Glutamatergic neuron (in vitro differentiated cells): Measurements from ENCODE around the gene SMC6. TPM values are rescaled to one million over a fixed set of nuclear protein-coding genes. Genes with fewer than 3 reads are reported as not detected.
A peak's percentile ranks its signal among the peaks of the same experiment; 100 is the strongest.

Source experiments
- DNase-seq: peaks from one replicate; pipeline ENCODE4 v3.0.0; 2022
- H3K27ac Mint-ChIP-seq: one replicate; pipeline ENCODE4 v1.8.0; 2020; ENCODE audit warnings: mild to moderate bottlenecking, mixed read lengths, inconsistent platforms; ENCODE audit not compliant: unreplicated experiment
- H3K27me3 Mint-ChIP-seq: one replicate; pipeline ENCODE4 v1.8.0; 2020; ENCODE audit warnings: mild to moderate bottlenecking, moderate library complexity, mixed read lengths, inconsistent platforms; ENCODE audit not compliant: unreplicated experiment
- H3K36me3 Mint-ChIP-seq: one replicate; pipeline ENCODE4 v1.8.0; 2020; ENCODE audit warnings: mild to moderate bottlenecking, mixed read lengths, inconsistent platforms; ENCODE audit not compliant: unreplicated experiment
- H3K4me1 Mint-ChIP-seq: one replicate; pipeline ENCODE4 v1.8.0; 2020; ENCODE audit warnings: mild to moderate bottlenecking, low read depth, mixed read lengths, inconsistent platforms; ENCODE audit not compliant: unreplicated experiment
- H3K4me3 Mint-ChIP-seq: one replicate; pipeline ENCODE4 v1.8.0; 2020; ENCODE audit warnings: mild to moderate bottlenecking, mixed read lengths, inconsistent platforms; ENCODE audit not compliant: unreplicated experiment
- H3K9me3 Mint-ChIP-seq: one replicate; pipeline ENCODE4 v1.8.0; 2020; ENCODE audit warnings: mild to moderate bottlenecking, moderate library complexity, mixed read lengths, inconsistent platforms; ENCODE audit not compliant: unreplicated experiment
- long read RNA-seq: library from polyadenylated mRNA; unstranded; transcript quantifications from one replicate; pipeline ENCODE4 v2.0.0, GENCODE V29; 2020; ENCODE audit not compliant: unreplicated experiment
- total RNA-seq: library from RNA; stranded (reverse); fragmentation: NEBNext Ultra II Directional; extraction: Animal tissue kit (Norgen Biotek cat#: 25700); gene quantifications from one replicate; pipeline ENCODE4 v1.2.1, GENCODE V29; 2021; ENCODE audit not compliant: unreplicated experiment
- TF ChIP-seq, protein P1 (sequence below): fragments of 200-600 bp; sonication (generic); IDR thresholded peaks from one replicate; pipeline ENCODE4 v1.5.0; 2021; ENCODE audit not compliant: partially characterized antibody, unreplicated experiment

The SMC6 gene, protein sequence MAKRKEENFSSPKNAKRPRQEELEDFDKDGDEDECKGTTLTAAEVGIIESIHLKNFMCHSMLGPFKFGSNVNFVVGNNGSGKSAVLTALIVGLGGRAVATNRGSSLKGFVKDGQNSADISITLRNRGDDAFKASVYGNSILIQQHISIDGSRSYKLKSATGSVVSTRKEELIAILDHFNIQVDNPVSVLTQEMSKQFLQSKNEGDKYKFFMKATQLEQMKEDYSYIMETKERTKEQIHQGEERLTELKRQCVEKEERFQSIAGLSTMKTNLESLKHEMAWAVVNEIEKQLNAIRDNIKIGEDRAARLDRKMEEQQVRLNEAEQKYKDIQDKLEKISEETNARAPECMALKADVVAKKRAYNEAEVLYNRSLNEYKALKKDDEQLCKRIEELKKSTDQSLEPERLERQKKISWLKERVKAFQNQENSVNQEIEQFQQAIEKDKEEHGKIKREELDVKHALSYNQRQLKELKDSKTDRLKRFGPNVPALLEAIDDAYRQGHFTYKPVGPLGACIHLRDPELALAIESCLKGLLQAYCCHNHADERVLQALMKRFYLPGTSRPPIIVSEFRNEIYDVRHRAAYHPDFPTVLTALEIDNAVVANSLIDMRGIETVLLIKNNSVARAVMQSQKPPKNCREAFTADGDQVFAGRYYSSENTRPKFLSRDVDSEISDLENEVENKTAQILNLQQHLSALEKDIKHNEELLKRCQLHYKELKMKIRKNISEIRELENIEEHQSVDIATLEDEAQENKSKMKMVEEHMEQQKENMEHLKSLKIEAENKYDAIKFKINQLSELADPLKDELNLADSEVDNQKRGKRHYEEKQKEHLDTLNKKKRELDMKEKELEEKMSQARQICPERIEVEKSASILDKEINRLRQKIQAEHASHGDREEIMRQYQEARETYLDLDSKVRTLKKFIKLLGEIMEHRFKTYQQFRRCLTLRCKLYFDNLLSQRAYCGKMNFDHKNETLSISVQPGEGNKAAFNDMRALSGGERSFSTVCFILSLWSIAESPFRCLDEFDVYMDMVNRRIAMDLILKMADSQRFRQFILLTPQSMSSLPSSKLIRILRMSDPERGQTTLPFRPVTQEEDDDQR
- total RNA-seq = 61.4 TPM
- long read RNA-seq, full-length matches to known transcripts = 1 of 23 reads
- long read RNA-seq, partial matches to known transcripts = 14 of 23 reads
- long read RNA-seq, other reads (novel, unspliced or antisense) = 8 of 23 reads

DNA sequence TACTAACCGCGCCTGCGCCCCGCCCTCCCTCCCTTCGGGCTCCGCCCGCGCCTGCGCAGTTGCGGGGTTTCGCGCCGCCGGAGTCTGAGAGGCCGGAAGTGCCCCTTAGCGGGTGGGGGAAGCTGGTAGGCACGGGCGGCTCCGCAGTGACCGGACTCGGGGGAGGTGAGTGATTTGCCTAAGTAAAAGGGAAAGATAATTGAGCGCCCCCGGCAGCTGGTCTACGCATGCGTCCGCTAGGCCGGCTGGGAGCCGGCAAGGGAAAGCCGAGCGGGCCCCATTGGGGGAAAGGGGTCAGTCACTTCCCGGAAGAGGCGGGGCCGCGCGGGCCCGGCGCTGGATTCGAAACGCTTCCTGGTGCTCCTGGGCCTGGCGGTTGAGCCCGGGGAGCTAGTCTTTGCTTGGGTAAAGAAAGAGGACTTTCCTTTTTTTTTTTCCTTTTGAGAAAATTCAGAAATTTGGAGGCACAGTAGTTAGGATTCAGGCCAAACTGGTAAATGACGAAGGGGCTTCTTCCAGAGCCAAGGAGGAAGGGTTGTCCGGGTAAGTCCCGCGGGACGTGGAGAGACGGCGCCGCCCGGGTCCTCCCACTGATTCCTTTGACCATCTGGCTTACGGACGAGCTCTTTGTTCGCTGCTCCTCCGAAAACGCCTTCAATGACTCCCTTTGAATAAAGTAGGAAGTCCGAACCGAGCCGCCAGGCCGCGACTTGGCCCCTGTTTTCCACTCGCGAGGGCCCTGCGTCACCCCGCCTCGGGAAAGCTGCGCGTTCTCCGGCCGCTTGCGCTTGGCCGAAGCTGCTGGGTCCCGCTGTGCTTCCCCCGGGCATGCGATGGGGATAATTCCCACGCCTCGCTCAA is at the start of gene SMC6, which contains the start of gene GEN1:
Gene SMC6, minus strand, starts transcription at position 8 of the 861 bp plus-strand sequence. CDS start 7,864 bp downstream, outside the sequence.
Gene GEN1, plus strand, starts transcription at position 336 of the 861 bp plus-strand sequence. CDS start 5,806 bp downstream, outside the sequence.
- H3K4me1 Mint-ChIP-seq = peaks cover 17% of the 10 kb centered on the region
- TF ChIP-seq, protein P1, sequence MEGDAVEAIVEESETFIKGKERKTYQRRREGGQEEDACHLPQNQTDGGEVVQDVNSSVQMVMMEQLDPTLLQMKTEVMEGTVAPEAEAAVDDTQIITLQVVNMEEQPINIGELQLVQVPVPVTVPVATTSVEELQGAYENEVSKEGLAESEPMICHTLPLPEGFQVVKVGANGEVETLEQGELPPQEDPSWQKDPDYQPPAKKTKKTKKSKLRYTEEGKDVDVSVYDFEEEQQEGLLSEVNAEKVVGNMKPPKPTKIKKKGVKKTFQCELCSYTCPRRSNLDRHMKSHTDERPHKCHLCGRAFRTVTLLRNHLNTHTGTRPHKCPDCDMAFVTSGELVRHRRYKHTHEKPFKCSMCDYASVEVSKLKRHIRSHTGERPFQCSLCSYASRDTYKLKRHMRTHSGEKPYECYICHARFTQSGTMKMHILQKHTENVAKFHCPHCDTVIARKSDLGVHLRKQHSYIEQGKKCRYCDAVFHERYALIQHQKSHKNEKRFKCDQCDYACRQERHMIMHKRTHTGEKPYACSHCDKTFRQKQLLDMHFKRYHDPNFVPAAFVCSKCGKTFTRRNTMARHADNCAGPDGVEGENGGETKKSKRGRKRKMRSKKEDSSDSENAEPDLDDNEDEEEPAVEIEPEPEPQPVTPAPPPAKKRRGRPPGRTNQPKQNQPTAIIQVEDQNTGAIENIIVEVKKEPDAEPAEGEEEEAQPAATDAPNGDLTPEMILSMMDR = no peak
- H3K27me3 Mint-ChIP-seq = peaks cover 3% of the 10 kb centered on the region
- no peaks in the 10 kb centered on the region for H3K36me3 Mint-ChIP-seq
- peak within 1 kb of the TSS; percentile 99 for H3K27ac Mint-ChIP-seq
- DNase-seq = peak; percentile 96
- H3K4me3 Mint-ChIP-seq = peak within 1 kb of the TSS; percentile 97
- H3K9me3 Mint-ChIP-seq = peaks cover 7% of the 10 kb centered on the region

DNA sequence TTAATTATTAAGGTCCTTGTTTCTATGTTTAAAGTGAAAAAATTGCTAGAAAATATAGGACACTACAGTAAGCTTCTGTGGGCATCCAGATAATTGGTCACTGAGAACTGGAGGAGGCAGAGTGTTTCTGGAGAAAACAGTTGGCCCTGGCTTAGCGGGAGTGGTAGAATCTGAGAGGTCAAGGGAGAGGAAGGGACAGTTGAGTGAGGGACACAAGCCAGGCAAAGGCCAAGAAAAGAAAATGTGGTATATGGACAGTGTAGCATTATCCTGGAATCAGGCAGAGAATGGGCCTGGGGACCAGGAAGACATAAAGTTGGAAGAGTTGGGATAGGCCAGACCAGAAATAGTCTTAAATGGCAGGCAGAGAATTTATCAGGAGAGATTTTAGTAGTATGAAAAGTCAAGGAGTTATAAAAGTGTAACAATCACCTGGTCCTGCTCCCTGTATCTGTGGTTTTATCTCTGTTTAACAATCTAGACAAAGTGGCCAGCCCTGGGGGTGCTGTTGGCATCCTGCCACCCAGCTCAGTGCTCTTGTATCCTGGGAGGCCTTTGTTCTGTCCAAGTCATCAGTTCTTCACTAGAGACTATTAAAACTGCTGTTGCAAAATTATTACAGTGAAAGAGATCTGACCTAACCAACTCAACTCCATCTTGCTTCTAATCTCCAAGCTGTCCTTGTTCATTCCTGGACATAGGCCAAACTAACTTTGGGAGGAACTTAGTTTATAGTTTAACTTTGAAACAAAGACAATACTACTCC is 47.3 kb upstream of the SMC6 start:
- Mint-ChIP-seq H3K4me1 (peaks cover 42% of the 10 kb centered on the region), H3K9me3 (peaks cover 7% of the 10 kb centered on the region), H3K27me3 (no peaks in the 10 kb centered on the region), H3K27ac (peak overlapping the region; percentile 41), H3K4me3 (no peak overlapping the region), H3K36me3 (no peaks in the 10 kb centered on the region)
- no peak for DNase-seq
- TF ChIP-seq, protein P1 = no peak

DNA sequence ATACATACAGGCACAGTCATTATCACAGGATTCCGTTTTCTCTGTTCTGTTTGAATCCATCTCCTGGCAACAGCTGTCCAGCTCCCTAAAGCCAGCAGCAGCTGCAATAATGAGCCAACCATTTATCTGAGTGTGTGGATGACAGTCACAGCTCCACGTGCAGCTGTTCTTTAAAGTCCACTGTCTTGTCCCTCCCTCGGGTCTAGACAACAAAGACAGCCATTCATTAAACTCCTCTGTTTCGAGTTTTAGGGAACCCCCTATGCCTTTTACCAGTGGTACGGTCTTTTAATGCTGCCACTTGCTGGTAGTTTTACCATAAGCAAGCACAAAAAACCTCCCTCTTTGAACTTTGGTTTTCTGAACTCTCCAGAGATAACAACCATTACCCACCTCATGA is 46.6 kb upstream of the SMC6 start:
- H3K27me3 Mint-ChIP-seq = no peaks in the 10 kb centered on the region
- H3K36me3 Mint-ChIP-seq = no peaks in the 10 kb centered on the region
- TF ChIP-seq, protein P1 = no peak
- DNase-seq = no peak
- H3K9me3 Mint-ChIP-seq = peaks cover 7% of the 10 kb centered on the region
- peak overlapping the region; percentile 45 for H3K27ac Mint-ChIP-seq
- H3K4me3 Mint-ChIP-seq = no peak overlapping the region
- H3K4me1 Mint-ChIP-seq = peaks cover 41% of the 10 kb centered on the region
